ENCODE measurements around the gene CALML5. TPM values are rescaled to one million over a fixed set of nuclear protein-coding genes. Genes with fewer than 3 reads are reported as not detected.
A peak's percentile ranks its signal among the peaks of the same experiment; 100 is the strongest.

Gene CALML5
- total RNA-seq, 3 donors from 2014 or later = not detected

- Histone ChIP-seq H3K4me3 (no peak overlapping the region), H3K36me3 (ENCODE audit: low read depth) (no peaks in the 10 kb centered on the region), H3K9me3 (no peaks in the 10 kb centered on the region), H3K4me1 (ENCODE audit: low read depth) (peaks cover 33% of the 10 kb centered on the region)
- no peak for ATAC-seq
- intact Hi-C loops (cut with DNase I, micrococcal nuclease) = no loop called here
- TF ChIP-seq CTCF (IDR thresholded peaks at IDR 0.05) = no peak
- DNase-seq = no peak
Observed at GRCh38 chr10:5542100-5542499, 42.7 kb upstream of the CALML5 start.

GRCh38 chr10:5540891-5541290 is 41.5 kb upstream of the CALML5 start:
- peak in 2 of 3 donors; percentile 36 to 43 for DNase-seq
- Histone ChIP-seq H3K36me3 (ENCODE audit: low read depth) (no peaks in the 10 kb centered on the region), H3K4me1 (ENCODE audit: low read depth) (peaks cover 22% of the 10 kb centered on the region), H3K9me3 (no peaks in the 10 kb centered on the region), H3K4me3 (no peak overlapping the region)
- intact Hi-C loops (cut with DNase I, micrococcal nuclease) = no loop called here
- TF ChIP-seq CTCF (IDR thresholded peaks at IDR 0.05) = no peak
- peak; percentile 72 for ATAC-seq

GRCh38 chr10:5540080-5540479 is 40.7 kb upstream of the CALML5 start:
- ATAC-seq = no peak

DNA sequence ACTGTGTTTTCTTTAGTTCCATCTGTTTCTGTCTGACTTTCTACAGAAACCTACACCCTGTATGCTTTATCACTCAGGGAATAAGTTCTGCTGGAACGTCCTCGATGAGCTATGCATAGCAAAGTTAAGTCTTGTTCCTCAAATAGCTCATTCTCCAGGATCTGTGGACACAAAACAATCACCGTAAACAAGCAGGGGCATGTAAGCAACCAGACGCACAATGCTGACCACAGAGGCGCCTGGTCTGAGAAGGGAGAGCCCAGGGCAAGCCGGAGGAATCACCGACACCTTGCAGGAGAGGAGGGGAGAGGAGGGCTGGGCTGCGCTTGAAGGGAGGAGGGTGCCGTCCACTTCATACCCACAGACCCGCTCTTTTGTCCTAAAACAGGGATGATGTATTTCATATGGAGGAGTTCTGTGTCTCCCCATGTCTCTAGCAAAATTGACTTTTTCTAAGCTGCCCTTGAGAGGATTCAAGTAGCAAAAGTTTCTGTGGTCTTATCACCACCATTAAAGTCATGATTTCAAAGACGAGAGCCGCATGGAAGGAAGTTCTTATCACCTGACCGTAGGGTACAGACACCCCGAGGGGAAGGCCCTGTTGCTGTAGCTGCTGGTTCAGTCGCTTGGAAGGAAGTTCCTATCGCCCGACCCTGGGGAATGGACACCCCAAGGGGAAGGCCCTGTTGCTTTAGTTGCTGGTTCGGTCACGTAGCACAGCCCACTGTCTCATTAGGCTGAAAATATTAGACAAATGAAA is 39.7 kb upstream of the CALML5 start:
- TF ChIP-seq CTCF (IDR thresholded peaks at IDR 0.05) = no peak
- H3K36me3 ChIP-seq (ENCODE audit: low read depth) = no peaks in the 10 kb centered on the region
- intact Hi-C loops (cut with DNase I, micrococcal nuclease) = no loop called here
- ATAC-seq (no peak), DNase-seq (peak in 1 of 3 donors; percentile 23)
- peaks cover 5% of the 10 kb centered on the region for H3K4me1 ChIP-seq (ENCODE audit: low read depth)
- no peak overlapping the region for H3K4me3 ChIP-seq
- H3K9me3 ChIP-seq = no peaks in the 10 kb centered on the region

More at GRCh38 chr10:5540080-5540479, 40.7 kb upstream of the CALML5 start:
- peaks cover 14% of the 10 kb centered on the region for H3K4me1 ChIP-seq (ENCODE audit: low read depth)
- TF ChIP-seq CTCF (IDR thresholded peaks at IDR 0.05) = no peak
- H3K9me3 ChIP-seq = no peaks in the 10 kb centered on the region
- no peak overlapping the region for H3K4me3 ChIP-seq
- H3K36me3 ChIP-seq (ENCODE audit: low read depth) = no peaks in the 10 kb centered on the region
- intact Hi-C loops (cut with DNase I, micrococcal nuclease) = no loop called here
- peak in 2 of 3 donors; percentile 18 to 24 for DNase-seq

- ATAC-seq = no peak
- TF ChIP-seq CTCF (IDR thresholded peaks at IDR 0.05) = no peak
- Histone ChIP-seq H3K4me3 (no peak overlapping the region), H3K4me1 (ENCODE audit: low read depth) (peaks cover 5% of the 10 kb centered on the region), H3K36me3 (ENCODE audit: low read depth) (no peaks in the 10 kb centered on the region), H3K9me3 (no peaks in the 10 kb centered on the region)
- DNase-seq = peak in 1 of 3 donors; percentile 16
- intact Hi-C loops (cut with DNase I, micrococcal nuclease) = no loop called here
Observed at GRCh38 chr10:5538446-5538845, 39.1 kb upstream of the CALML5 start.

Data from mucosa of descending colon (tissue), 3 donors.